Activated T-cell treated with anti-CD3 and anti-CD28 coated beads, Interleukin-2, amount 50 U/mL, for 48 hours (primary cell): Measurements from ENCODE around the gene PTPN21.
"Not testable (repeated sequence)": the region's sequence is repeated elsewhere in the genome, so short reads cannot be mapped to it uniquely, and the experiment has no call there.

Experiments
- DNase-seq, 2 experiments: peaks; one replicate each; pipeline ENCODE4 v3.0.0-alpha.2; 2020

Gene PTPN21

DNA sequence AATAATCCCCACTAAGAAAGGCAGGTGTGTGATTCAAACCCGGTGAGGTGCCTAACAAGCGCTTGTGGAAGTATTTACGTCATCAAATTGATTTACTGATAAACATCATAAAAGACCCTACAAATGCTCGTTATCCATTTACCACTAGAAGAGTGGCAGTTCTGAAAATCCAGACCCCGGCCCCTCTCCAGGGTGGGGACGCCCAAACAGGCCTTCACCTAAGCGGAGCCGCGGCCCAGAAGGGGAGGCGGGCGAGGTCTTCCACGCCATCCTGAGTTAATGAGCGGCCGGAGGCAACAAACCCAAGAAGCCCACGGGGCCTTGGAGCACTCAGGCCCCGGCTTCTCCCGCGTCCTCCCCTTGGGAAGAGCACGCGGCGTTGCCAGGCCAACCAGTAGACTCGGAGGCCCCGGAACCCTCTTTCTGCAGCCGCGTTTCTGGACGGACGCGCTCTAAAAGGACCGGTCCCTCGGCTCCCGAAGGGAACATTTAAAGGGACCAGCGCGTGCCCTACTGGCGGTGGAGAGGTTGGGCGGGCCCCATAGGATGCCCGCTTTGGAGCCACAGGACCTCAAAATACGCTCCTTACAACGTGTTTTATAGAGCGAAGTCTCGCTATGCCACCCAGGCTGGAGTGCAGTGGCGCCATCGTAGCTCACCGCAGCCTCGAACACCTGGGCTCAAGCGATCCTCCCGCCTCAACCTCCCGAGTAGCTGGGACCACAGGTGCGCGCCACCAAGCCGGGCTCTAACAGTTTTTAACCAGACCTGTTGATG is 3.5 kb downstream of the PTPN21 start:
- peak; percentile 81 to 83 for DNase-seq

- DNase-seq, result no peak
Measured at GRCh38 chr14:88550078-88550477, 4.7 kb downstream of the PTPN21 start.

GRCh38 chr14:88547386-88547780 is 7.4 kb downstream of the PTPN21 start:
- no peak for DNase-seq

DNA sequence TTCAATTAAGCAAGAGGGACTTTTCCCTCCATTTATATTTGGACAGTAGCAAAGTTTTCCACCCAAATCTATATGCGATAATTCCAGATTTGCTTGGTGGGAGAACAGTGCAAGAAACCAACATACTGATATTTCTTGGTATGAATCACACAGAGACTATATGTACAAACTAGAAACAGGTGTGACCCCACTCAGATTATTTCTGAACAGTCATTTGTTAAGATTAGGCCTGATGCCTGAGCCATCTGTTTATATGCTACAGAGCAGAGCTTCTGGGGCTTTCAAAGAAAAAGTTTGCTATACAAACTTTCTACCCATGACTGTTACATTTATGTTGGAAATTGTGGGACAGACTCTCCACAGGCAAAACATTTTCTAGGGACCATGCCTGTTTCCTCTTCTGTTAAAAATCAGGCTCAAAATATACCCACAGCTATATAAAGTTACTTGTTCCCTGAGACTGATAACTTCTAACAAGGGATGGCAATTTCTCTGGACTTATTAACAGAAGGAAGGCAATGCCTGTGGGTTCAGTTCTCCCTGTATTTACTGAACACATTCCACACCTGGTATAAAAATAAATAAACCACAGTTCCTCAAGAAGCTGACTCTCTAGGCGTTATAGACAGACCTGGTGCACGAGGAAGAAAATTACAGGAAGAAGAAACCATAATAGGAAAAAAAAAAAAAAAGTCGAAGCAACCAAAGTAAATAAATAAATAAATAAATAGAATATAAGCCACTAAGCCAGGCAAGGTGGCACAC is 8.0 kb downstream of the PTPN21 start:
- no peak for DNase-seq

GRCh38 chr14:88545256-88545655 is 9.6 kb downstream of the PTPN21 start:
- DNase-seq, result no peak

DNA sequence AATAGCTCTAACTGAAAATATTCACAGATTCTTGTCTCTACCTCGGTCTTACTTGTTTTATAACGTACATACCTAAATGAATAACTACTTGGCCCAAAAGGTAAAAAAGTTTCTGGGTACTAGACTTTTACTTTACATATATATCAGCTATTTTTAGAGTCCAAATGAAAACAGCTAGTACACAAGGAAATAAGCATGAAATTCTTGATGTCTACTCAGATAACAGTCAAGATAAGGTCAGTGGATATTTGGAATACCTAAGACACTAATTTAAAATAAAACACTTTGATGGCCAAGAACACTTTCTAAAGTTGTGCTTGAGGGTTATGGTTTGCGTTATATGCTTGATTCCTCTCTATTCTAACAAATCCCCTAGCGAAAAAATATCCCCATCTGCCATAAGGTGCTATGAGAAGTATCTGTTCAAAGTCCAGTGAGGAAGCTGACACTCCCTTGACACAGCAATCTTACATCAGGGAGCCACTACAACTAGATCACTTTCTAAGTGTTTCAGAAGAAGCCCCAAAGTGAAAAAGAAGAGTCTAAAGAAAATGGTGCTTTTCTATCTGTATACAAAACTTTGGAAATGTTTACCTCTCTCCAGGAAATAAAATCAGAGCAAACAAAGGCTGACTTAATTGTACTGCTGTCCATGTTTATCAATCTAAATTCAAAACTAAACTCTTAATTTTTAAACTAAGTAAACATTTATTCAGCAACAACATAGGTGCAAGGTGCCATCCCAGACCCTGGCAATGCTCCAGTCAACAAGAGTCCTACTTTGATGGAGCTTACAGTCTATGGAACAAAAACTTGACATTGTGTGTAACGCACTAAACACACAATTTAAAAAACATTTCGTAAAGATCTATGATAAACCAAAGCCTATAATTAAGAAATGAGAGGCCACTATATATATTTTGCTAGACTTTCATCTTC is 11.7 kb downstream of the PTPN21 start:
- DNase-seq, result no peak

GRCh38 chr14:88541324-88541723 is 13.5 kb downstream of the PTPN21 start:
- DNase-seq, result no peak

GRCh38 chr14:88535813-88536212 is 19.0 kb downstream of the PTPN21 start:
- no peak for DNase-seq

GRCh38 chr14:88535149-88535548 is 19.7 kb downstream of the PTPN21 start:
- no peak for DNase-seq

DNA sequence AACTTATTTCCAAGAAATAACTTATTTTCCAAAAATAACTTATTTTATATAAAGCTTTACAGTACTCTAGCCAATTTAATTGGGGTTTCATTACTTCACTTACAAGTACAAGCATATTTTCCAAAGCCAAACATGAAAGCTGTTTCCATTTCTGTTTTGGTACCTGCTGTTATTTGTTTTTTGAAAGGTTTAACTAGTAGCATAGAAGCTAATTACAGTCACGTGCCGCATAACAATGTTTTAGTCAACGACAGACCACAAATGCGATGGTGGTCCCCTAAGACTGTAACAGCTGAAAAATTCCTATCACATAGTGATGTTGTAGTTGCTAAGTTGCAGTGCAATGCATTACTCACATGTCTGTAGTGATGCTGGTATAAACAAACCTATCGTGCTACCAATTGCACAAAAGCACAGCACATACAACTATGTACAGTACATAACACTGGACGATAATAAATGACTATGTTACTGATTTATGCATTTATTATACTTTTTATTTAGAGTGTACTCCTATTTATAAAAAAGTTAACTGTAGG is 21.7 kb downstream of the PTPN21 start:
- DNase-seq, result no peak

DNA sequence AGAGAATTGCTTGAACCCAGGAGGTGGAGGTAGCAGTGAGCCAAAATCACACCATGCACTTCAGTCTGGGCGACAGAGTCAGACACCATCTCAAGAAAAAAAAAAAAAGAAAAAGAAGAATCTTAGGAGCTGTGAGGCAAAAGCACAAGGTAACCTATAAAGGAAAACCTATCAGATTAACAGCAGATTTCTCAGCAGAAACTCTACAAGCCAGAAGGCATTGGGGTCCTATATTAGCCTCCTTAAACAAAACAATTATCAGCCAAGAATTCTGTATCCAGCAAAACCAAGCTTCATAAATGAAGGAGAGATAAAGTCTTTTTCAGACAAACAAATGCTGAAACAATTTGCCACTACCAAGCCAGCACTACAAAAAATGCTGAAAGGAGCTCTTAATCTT is 24.9 kb downstream of the PTPN21 start:
- DNase-seq, result not testable (repeated sequence)

DNA sequence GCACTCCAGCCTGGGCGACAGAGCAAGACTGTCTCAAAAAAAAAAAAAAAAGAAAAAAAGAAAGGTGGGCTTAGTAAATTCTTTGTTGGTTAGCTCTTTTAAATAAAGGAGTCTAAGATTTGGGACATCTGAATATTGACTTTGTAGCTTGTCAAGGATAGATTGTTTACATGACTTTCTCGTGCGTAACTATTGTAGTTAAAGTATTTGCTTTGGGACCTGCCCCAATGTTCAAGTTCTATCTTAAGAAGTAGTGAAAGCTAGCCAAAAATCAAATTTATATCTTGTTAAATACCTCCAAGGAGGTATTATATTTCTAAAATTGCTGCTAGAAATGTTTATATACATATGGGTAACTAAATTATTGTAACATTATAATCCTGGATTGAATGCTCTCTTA is 32.4 kb downstream of the PTPN21 start:
- DNase-seq, result no peak

DNA sequence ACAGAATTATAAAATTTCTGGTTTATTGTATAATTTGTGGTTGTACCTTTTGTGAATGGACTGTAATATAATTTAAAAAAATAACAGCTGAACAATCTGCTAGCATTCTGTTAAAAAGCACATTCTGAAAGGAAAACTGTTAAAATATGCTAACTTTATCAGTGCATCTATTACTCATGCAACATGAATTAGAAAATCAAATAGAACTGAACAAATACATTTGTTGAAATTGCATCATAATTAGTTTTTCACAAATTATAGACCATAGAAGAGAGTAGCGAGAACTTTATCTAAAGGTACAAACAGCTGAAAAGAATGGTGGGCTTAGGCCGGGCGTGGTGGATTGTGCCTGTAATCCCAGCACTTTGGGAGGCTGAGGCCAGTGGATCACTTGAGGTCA is 33.0 kb downstream of the PTPN21 start:
- no peak for DNase-seq

DNA sequence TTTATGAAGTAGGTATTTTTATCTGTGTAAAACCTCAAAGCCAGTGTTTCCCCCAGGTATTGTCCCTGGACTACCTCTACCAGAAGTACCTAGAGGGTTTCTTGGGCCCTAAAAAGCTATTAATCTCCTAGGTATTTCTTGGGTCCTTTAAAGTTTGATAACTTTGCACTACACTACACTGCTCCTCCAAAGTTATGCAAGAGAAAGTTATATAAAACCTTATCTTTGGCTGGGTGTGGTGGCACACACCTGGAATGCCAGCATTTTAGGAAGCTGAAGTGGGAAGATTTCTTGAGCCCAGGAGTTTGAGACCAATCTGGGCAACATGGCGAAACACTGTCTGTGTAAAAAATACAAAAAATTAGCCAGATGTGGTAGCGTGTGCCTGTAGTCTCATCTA is 34.9 kb downstream of the PTPN21 start:
- DNase-seq, result no peak

DNA sequence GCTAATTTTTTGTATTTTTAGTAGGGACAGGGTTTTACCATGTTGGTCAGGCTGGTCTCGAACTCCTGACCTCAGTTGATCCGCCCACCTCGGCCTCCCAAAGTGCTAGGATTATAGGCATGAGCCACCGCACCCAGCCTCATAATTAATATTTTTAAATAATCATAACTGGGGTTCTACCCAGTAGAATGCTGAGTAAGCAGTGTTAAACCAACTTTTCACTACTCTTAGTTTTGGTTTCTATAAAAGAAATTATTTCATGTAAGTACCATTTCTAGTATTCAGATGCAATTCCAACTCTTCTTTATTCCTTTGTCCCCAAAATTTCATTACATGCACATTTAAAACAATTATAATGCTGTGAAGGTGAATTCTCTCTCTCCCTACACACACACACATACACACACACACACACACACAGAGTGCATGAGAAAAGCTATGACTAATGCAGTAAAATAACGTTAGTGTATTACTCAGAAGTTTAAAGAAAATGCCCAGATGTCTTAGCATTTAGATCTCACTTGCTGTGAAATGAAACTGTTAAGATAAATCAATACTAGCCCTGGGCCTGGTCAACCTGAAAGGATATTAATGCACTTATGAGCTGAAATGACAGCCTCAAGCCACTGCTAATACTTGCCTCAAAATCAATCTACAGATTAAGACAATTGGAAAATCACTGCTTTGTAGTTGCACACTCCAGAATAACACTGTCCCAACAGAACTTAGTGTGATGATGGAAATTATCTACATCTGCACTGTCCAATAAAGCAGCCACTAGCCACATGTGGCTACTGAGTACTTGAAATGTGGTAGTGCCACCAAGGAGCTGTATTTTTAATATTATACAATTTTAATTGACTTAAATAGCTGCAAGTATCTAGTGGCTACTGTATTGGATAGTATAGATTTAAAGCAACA is 36.0 kb downstream of the PTPN21 start:
- no peak for DNase-seq

DNA sequence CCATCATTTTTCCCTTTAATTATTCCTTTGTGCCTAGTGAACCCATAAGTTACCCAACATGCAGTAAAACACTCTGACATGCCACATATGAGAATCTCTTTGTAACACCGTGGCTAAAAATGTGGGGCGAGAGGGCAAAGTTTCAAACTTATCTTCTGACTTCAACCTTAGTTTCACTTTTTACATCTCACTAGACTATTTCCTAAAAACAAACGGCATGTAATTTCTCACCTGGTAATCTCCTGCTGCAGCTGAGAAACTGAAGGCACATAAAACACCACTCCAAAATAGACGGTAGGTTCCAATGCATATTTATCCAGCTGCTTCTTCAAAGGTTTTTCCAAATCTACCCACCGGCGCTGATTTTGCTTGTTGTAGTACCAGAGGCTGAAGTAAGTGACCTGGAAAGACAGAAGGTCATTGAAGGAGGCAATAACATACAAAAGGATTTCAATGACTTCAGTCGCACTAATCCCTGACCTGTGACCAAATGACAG is 37.9 kb downstream of the PTPN21 start:
- DNase-seq, result no peak

DNA sequence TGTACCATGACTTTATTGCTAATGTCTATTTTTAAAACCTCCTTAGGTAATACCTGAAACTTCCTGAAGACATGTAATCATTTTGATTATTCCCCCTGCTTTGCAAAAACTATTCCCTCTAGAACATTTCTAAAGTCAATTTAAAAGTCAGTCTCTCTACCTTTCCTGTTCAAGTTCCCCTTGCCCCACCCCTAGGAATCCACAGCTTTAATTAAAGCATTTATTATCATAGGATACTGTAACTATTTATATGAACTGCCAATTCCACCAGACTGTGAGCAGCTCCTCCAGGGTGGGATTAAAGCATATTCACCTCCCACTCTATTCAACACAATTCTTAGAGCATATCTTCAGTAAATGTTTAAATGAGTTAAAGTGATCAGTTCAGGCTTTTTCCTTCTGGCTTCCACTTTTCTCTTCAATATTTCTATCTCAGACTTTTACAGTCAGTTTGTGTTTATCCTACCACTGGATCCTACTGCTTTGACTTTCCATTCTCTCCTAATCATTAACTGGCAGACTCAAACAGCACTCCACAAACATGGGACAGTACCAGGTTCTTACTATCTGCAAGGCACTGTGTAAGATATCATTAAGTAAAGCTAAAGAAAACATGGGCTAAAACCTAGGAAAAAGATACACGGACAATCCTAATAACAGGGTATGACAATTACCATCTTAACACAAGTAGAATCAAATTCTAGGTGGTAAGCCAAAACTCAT is 39.1 kb downstream of the PTPN21 start:
- DNase-seq, result no peak

DNA sequence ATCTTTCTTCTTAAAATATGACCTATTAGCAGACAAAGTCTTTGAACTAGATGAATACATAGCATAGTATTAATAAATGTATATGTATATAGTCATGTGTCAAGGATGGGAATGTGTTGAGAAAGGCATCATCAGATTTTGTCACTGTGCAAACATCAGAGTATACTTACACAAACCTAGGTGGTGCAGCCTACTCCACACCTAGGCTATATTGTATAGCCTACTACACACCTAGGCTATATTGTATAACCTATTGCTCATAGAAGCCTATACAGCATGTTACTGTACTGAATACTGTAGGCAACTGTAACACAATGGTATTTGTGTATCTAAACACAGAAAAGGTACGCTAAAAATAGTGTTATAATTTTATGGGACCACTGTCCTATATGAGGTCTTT is 47.6 kb downstream of the PTPN21 start:
- no peak for DNase-seq

DNA sequence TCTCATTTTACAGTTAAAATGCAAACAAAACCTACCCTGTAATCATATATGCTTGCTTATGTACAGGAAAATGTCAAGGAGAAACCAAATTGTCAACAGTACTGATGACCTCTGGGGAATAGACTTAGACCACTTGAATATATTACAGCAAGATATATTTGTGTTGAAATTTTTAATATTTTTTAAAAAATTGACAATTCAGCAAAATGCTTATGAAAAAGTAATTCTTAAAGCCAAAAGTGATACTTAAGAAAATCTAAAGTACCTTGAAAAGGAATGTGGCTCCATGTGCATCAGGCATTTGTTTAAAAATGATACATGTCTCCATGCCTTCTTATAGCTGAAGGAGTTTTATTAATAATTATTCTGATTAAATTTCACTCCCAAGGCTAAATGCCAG is 49.2 kb downstream of the PTPN21 start:
- no peak for DNase-seq

GRCh38 chr14:88504602-88505001 is 50.2 kb downstream of the PTPN21 start:
- no peak for DNase-seq
